Choroid plexus epithelial cell (primary cell): Measurements from ENCODE around the gene MINK1.

Experiments used
- DNase-seq: peaks from one replicate; pipeline ENCODE4 v3.0.0-alpha.2; 2010; ENCODE audit warnings: low read depth
- H3K4me3 ChIP-seq: 2 replicates; pipeline ENCODE4 v1.5.1; 2011; ENCODE audit warnings: low read depth, mild to moderate bottlenecking, control low read depth, low read length, moderate library complexity
- TF ChIP-seq, protein P1 (sequence below): conservative IDR thresholded peaks from 2 replicates; pipeline ENCODE4 v1.5.1; 2011; ENCODE audit warnings: low read depth, mild to moderate bottlenecking, control low read depth, inconsistent platforms, low read length, moderate library complexity

MINK1 gene

DNA sequence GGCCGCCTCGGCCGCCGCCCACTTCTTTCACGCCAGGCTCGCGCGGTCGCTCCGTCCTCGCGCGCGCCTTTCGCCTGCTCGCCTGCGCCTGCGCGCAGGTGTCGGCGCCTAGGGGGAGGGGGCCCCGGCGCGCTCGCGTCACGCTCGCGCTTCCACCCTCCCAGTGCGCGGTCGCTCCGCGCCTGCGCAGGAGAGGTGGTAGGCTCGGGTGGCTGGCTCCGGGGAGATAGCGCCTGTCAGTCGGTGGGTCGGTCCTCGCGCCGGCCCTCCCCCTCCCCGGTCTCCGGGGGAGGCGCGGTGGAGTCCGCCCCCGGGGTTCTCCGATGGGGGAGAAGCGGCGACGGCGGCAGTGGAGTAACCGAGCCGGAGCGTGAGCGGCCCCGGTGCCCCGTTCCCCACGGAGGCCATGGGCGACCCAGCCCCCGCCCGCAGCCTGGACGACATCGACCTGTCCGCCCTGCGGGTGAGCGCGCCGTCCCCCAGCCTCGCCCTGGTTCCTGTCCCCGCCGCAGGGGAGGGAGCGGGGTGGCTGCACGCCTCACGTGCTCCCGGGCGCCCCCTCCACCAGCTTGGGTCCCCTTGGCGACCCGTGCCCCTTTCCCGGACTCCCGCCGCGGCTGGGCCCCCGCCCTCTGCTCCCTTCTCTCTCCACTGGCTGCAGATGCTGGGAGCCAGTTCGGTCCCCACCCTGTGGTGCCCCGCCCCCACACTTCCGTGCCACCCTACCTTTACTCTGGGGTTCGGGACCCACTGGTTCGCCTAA is at the start of gene MINK1:
Gene MINK1 (plus strand): TSS at position 163 of the 763 bp plus-strand sequence. CDS start 244 bp downstream, at position 407.
- peak within 1 kb of the TSS; percentile 91 for H3K4me3 ChIP-seq
- TF ChIP-seq, protein P1, sequence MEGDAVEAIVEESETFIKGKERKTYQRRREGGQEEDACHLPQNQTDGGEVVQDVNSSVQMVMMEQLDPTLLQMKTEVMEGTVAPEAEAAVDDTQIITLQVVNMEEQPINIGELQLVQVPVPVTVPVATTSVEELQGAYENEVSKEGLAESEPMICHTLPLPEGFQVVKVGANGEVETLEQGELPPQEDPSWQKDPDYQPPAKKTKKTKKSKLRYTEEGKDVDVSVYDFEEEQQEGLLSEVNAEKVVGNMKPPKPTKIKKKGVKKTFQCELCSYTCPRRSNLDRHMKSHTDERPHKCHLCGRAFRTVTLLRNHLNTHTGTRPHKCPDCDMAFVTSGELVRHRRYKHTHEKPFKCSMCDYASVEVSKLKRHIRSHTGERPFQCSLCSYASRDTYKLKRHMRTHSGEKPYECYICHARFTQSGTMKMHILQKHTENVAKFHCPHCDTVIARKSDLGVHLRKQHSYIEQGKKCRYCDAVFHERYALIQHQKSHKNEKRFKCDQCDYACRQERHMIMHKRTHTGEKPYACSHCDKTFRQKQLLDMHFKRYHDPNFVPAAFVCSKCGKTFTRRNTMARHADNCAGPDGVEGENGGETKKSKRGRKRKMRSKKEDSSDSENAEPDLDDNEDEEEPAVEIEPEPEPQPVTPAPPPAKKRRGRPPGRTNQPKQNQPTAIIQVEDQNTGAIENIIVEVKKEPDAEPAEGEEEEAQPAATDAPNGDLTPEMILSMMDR, result no peak
- peak; percentile 96 for DNase-seq

DNA sequence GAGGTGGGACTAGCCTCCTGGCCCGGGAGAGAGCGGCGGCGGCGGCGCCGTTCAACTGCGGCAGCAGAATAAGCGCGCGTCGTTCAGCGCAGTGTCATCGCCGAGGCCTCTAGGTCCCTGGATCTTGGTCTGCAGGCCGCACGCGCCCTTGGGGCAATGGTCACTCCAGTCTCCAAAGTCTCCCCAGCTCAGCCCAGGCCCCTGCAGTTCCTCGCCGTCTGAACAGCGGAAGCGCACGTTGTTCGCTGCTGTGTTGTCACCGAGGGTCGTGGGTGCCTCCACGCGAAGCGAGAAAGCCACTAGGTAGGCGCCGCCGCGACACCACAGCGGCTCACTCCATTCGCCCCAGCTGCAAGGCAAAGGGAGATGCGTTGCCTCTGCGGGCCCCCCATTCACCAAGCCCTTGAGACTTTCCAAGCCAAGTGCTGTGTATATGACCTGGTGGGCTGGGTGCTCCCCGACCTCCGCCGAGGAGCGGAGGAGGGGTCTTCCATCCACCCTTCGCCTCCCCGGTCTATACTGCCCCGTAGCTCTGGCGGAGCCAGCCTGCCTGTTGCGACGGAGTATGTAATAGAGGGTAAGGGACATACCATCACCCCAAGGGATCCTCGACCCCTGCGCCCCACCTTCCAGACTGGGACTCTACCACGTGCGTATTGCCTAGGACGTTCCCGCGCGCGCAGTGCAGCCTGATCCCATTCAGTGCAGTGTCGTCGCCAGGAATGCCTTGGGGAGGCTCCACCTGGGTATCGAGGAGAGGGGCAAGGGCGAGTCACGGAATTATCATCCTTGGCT is 47.6 kb upstream of the MINK1 start:
- H3K4me3 ChIP-seq, result no peak overlapping the region
- TF ChIP-seq, protein P1, result no peak
- no peak for DNase-seq

DNA sequence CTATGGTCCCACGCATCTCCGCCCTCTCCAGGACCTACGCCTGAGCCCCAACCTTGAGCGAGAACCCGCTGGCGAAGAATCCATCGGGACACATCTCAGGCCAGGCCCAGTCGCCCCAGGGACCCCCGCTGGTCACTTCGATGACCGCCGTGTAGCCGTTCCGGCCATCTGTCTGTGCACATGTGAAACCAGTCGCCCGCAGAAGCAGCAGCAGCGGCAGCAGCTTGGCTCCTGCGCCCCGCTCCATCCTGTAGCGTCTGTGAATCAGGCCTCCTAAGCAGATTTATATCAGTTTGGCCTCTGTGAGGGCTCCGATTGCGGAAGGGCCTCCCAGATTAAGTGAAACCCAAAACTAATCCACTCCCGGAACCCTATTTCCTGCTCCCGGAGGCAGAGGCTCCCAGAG is 47.0 kb upstream of the MINK1 start, which contains the start of gene VMO1:
Gene VMO1 (minus strand): TSS at position 259 of the 406 bp plus-strand sequence. CDS start 12 bp downstream, at position 247.
- peak within 1 kb of the TSS; percentile 12 for H3K4me3 ChIP-seq
- DNase-seq, result no peak
- TF ChIP-seq, protein P1, result no peak

DNA sequence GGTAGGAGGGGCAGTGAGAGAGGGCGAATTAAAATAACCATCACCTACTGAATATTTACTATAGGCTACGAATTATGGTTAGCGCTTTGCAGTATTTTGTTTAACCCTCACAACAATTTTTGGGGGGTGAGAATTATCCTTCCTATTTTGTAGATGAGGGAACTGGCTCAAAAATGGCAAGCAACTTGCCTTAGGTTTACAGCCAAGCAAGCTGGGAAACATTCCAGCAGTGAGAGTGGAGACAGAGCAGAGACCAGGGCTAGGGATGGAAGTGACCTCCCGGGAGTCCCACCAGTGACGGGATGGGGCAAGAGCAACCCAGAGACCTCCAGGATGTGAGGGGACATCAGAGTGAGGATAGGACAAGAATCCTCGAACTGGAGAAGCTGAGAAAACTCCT is 46.6 kb upstream of the MINK1 start:
- no peak overlapping the region for H3K4me3 ChIP-seq
- TF ChIP-seq, protein P1, result no peak
- DNase-seq, result no peak

DNA sequence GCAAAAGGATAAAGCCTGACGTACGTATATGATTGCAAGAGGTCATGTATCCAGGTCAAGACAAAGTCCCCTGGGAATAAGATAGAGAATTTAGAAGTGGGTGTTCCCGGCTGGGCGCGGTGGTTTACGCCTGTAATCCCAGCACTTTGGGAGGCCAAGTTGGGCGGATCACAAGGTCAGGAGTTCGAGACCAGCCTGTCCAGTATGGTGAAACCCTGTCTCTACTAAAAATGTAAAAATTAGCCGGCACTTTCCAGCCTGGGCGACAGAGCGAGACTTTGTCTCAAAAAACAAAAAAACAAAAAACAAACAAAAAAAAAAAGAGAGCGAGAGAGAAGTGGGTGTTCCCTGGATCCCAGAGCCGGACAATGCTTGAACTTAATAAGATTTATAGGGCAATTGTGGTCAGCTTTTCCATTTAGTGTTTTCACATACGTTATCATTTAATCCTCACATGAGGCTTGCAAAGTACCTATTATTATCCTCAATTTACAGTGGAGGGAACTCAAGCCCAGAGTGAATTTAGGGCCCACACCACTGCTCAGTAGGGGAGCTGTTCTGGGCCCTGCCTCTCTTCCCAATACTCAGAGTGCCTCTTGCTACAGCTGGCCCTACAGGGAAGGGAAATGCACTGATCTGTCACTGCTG is 44.9 kb upstream of the MINK1 start:
- no peak overlapping the region for H3K4me3 ChIP-seq
- DNase-seq, result no peak
- TF ChIP-seq, protein P1, result no peak

DNA sequence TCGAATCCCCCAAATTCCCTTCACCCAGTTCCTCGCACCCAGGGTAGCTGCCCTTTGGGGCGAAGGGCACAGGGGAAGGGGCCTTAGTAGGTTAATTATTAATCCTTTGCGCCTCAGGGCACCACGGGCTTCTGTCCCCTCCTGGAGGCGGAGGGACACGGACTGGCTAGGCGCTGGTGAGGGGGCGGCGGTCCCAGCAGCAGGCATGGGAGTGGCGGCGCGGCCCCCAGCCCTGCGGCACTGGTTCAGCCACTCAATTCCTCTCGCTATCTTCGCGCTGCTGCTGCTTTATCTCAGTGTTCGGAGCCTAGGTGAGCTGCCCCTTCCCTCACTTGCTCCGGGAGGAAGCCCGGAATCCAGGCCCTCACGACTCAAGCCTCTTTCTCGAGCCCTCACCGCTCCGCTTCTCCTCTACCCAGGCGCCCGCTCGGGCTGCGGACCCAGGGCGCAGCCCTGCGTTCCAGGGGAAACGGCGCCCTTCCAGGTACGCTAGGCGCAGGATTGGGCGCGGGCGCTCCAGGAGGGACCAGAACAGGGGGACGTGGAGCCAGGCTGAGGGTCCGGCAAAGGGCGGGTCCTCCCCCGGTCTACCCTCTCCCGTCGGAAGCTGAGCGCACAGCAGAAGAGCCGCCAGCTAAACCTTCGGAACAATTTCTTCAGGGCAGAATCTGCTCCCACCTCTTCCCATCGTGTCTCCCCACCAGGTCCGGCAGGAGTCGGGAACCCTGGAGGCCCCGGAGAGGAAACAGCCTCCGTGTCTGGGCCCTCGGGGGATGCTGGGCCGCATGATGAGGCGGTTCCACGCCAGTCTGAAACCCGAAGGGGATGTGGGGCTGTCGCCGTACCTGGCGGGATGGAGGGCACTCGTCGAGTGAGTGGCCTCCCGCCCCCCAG is 44.1 kb upstream of the MINK1 start, which contains the start of gene GLTPD2:
Gene GLTPD2 (plus strand): TSS at position 158 of the 894 bp plus-strand sequence. CDS start 48 bp downstream, at position 206.
- no peak for DNase-seq
- TF ChIP-seq, protein P1, result no peak

More for the DNA sequence above, 44.1 kb upstream of the MINK1 start, which contains the start of gene GLTPD2:
- peak within 1 kb of the TSS; percentile 66 for H3K4me3 ChIP-seq
